VCaP (cell line): Measurements from ENCODE around the gene FUZ.

Experiments used
- H3K27ac ChIP-seq: fragments of 450-650 bp; 2 replicates; pipeline ENCODE4 v1.5.1; 2017
- TF ChIP-seq, protein P1 (sequence below): fragments of 450-650 bp; conservative IDR thresholded peaks from 2 replicates; pipeline ENCODE4 v1.5.1; 2017; ENCODE audit warnings: mild to moderate bottlenecking, moderate library complexity

FUZ gene

DNA sequence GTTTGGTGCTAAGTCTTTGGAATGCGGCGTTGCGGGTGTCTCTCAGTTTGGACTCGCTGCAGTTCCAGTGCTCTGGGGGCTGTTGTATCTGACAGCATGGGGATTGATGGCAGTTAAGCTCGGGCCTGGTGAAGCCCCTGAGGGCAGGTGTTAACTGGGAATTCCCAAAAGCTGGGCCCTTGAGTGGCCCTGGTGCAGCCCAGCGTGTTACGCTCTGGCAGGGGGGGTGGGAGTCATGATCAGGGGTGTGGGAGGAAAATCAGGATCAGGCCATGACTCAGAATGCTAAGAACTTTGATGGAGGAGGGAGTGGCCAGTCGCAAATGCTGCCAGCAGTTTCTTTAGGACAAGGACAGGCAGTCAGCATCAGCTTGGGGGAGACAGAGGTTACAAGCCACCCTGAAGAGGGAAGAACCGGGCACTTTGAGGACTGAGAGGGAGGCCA lies 26.7 kb downstream of the FUZ start:
- TF ChIP-seq, protein P1, sequence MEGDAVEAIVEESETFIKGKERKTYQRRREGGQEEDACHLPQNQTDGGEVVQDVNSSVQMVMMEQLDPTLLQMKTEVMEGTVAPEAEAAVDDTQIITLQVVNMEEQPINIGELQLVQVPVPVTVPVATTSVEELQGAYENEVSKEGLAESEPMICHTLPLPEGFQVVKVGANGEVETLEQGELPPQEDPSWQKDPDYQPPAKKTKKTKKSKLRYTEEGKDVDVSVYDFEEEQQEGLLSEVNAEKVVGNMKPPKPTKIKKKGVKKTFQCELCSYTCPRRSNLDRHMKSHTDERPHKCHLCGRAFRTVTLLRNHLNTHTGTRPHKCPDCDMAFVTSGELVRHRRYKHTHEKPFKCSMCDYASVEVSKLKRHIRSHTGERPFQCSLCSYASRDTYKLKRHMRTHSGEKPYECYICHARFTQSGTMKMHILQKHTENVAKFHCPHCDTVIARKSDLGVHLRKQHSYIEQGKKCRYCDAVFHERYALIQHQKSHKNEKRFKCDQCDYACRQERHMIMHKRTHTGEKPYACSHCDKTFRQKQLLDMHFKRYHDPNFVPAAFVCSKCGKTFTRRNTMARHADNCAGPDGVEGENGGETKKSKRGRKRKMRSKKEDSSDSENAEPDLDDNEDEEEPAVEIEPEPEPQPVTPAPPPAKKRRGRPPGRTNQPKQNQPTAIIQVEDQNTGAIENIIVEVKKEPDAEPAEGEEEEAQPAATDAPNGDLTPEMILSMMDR, result no peak
- H3K27ac ChIP-seq, result peak overlapping the region; percentile 4; the same call in 1 of the 2 replicates

GRCh38 chr19:49782515-49782914 lies 30.6 kb downstream of the FUZ start:
- TF ChIP-seq, protein P1, result no peak
- no peak overlapping the region for H3K27ac ChIP-seq

- no peak overlapping the region for H3K27ac ChIP-seq
Observed at GRCh38 chr19:49781394-49781793, 31.7 kb downstream of the FUZ start.

GRCh38 chr19:49780861-49781260 lies 32.2 kb downstream of the FUZ start:
- no peak overlapping the region for H3K27ac ChIP-seq
- TF ChIP-seq, protein P1, result no peak

More at GRCh38 chr19:49781394-49781793, 31.7 kb downstream of the FUZ start:
- TF ChIP-seq, protein P1, result no peak

- TF ChIP-seq, protein P1, result no peak
- H3K27ac ChIP-seq, result no peak overlapping the region
Observed at GRCh38 chr19:49779731-49780555, 33.1 kb downstream of the FUZ start.

- TF ChIP-seq, protein P1, result no peak
- no peak overlapping the region for H3K27ac ChIP-seq
Observed at GRCh38 chr19:49776371-49776764, 36.7 kb downstream of the FUZ start.

GRCh38 chr19:49775742-49776370 lies 37.2 kb downstream of the FUZ start:
- TF ChIP-seq, protein P1, result no peak
- H3K27ac ChIP-seq, result no peak overlapping the region
